SK-N-SH treated with all-trans-retinoic acid at 6 μM for 48 hours (cell line): Measurements from ENCODE around the gene RGS1.

Experiments
- ATAC-seq: fragments of 200-7000 bp; cut with Tn5 transposase; 3 replicates; pipeline ENCODE4 v1.9.1; 2020; ENCODE audit warnings: mild to moderate bottlenecking, moderate library complexity
- ARNTL ChIP-seq: fragments of 450-650 bp; formaldehyde crosslinking; IDR thresholded peaks from 2 replicates; pipeline ENCODE4 v1.5.0; 2020; ENCODE audit warnings: low read depth, mild to moderate bottlenecking, moderate library complexity, borderline replicate concordance
- BACH2 ChIP-seq: fragments of 250-450 bp; sonication (Bioruptor Pico); IDR thresholded peaks from 2 replicates; pipeline ENCODE4 v1.9.0; 2021; ENCODE audit warnings: mild to moderate bottlenecking, borderline replicate concordance
- CREB5 ChIP-seq: fragments of 250-450 bp; sonication (Bioruptor Pico); IDR thresholded peaks from 2 replicates; pipeline ENCODE4 v1.5.1; 2020; ENCODE audit warnings: low read depth, mild to moderate bottlenecking, moderate library complexity
- CSDC2 ChIP-seq: fragments of 250-450 bp; sonication (Bioruptor Pico); IDR thresholded peaks from 2 replicates; pipeline ENCODE4 v1.5.0; 2020; ENCODE audit warnings: mild to moderate bottlenecking, moderate library complexity
- ESRRG ChIP-seq: fragments of 250-450 bp; sonication (Bioruptor Pico); IDR thresholded peaks from 2 replicates; pipeline ENCODE4 v1.6.1; 2021; ENCODE audit warnings: mild to moderate bottlenecking
- GLIS3 ChIP-seq: fragments of 250-450 bp; sonication (Bioruptor Pico); IDR thresholded peaks from 2 replicates; pipeline ENCODE4 v1.5.0; 2020; ENCODE audit warnings: mild to moderate bottlenecking, moderate library complexity
- ISL1 ChIP-seq: fragments of 250-450 bp; sonication (Bioruptor Pico); IDR thresholded peaks from 2 replicates; pipeline ENCODE4 v2.1.2; 2022; ENCODE audit warnings: mild to moderate bottlenecking, moderate library complexity
- OSR1 ChIP-seq: fragments of 250-450 bp; sonication (Bioruptor Pico); IDR thresholded peaks from 2 replicates; pipeline ENCODE4 v1.8.0; 2022; ENCODE audit warnings: moderate library complexity, mild to moderate bottlenecking, inconsistent platforms
- PPARA ChIP-seq: fragments of 250-450 bp; sonication (Bioruptor Pico); IDR thresholded peaks from 2 replicates; pipeline ENCODE4 v1.5.0; 2020; ENCODE audit warnings: mild to moderate bottlenecking, borderline replicate concordance
- RARB ChIP-seq: fragments of 250-450 bp; sonication (Bioruptor Pico); IDR thresholded peaks from 2 replicates; pipeline ENCODE4 v1.8.0; 2021; ENCODE audit warnings: mild to moderate bottlenecking, moderate library complexity
- TCF4 ChIP-seq: fragments of 250-450 bp; sonication (Bioruptor Pico); IDR thresholded peaks from 2 replicates; pipeline ENCODE4 v1.8.0; 2021; ENCODE audit warnings: mild to moderate bottlenecking, moderate library complexity, borderline replicate concordance
- TOX ChIP-seq: fragments of 250-450 bp; sonication (Bioruptor Pico); IDR thresholded peaks from 2 replicates; pipeline ENCODE4 v1.8.0; 2021; ENCODE audit warnings: mild to moderate bottlenecking, moderate library complexity, borderline replicate concordance
- TSHZ2 ChIP-seq: fragments of 250-450 bp; sonication (Bioruptor Pico); IDR thresholded peaks from 2 replicates; pipeline ENCODE4 v1.5.0; 2020; ENCODE audit warnings: mild to moderate bottlenecking, moderate library complexity
- ZC3H10 ChIP-seq: fragments of 250-450 bp; sonication (Bioruptor Pico); IDR thresholded peaks from 2 replicates; pipeline ENCODE4 v1.5.1; 2021; ENCODE audit warnings: mild to moderate bottlenecking, moderate library complexity
- ZFP3 ChIP-seq: fragments of 250-450 bp; sonication (Bioruptor Pico); IDR thresholded peaks from 2 replicates; pipeline ENCODE4 v1.5.0; 2020; ENCODE audit warnings: mild to moderate bottlenecking, moderate library complexity
- ZFP30 ChIP-seq: fragments of 450-650 bp; formaldehyde crosslinking; IDR thresholded peaks from 2 replicates; pipeline ENCODE4 v1.5.0; 2022; ENCODE audit warnings: mild to moderate bottlenecking, moderate library complexity
- ZNF565 ChIP-seq: fragments of 450-650 bp; formaldehyde crosslinking; conservative IDR thresholded peaks from 2 replicates; pipeline ENCODE4 v1.5.0; 2020; ENCODE audit warnings: low read depth, mild to moderate bottlenecking, moderate library complexity
- ZNF70 ChIP-seq: fragments of 450-650 bp; formaldehyde crosslinking; IDR thresholded peaks from 2 replicates; pipeline ENCODE4 v1.5.0; 2020; ENCODE audit warnings: mild to moderate bottlenecking, moderate library complexity
- TF ChIP-seq, protein P1 (sequence below): fragments of 250-450 bp; sonication (Bioruptor Pico); IDR thresholded peaks from 2 replicates; pipeline ENCODE4 v1.8.0; 2020; ENCODE audit warnings: mild to moderate bottlenecking, moderate library complexity, borderline replicate concordance
- TF ChIP-seq, protein P2 (sequence below): fragments of 250-450 bp; sonication (Bioruptor Pico); IDR thresholded peaks from 2 replicates; pipeline ENCODE4 v1.5.1; 2021; ENCODE audit warnings: mild to moderate bottlenecking, moderate library complexity
- TF ChIP-seq, protein P3 (sequence below): fragments of 250-450 bp; sonication (Bioruptor Pico); IDR thresholded peaks from 2 replicates; pipeline ENCODE4 v1.8.0; 2021; ENCODE audit warnings: low read depth, mild to moderate bottlenecking, moderate library complexity, borderline replicate concordance

RGS1 gene

GRCh38 chr1:192615055-192615454 is 39.5 kb downstream of the RGS1 start (continued):
- TF ChIP-seq ZNF565 (CRISPR knock-in tag) (no peak), RARB (no peak), CSDC2 (CRISPR knock-in tag) (no peak), ZFP30 (CRISPR knock-in tag) (no peak), ZFP3 (CRISPR knock-in tag) (no peak), TCF4 (CRISPR knock-in tag) (no peak), ZNF70 (no peak)
- TF ChIP-seq, protein P1, sequence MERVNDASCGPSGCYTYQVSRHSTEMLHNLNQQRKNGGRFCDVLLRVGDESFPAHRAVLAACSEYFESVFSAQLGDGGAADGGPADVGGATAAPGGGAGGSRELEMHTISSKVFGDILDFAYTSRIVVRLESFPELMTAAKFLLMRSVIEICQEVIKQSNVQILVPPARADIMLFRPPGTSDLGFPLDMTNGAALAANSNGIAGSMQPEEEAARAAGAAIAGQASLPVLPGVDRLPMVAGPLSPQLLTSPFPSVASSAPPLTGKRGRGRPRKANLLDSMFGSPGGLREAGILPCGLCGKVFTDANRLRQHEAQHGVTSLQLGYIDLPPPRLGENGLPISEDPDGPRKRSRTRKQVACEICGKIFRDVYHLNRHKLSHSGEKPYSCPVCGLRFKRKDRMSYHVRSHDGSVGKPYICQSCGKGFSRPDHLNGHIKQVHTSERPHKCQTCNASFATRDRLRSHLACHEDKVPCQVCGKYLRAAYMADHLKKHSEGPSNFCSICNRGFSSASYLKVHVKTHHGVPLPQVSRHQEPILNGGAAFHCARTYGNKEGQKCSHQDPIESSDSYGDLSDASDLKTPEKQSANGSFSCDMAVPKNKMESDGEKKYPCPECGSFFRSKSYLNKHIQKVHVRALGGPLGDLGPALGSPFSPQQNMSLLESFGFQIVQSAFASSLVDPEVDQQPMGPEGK (CRISPR knock-in tag), result no peak
- TF ChIP-seq, protein P2, sequence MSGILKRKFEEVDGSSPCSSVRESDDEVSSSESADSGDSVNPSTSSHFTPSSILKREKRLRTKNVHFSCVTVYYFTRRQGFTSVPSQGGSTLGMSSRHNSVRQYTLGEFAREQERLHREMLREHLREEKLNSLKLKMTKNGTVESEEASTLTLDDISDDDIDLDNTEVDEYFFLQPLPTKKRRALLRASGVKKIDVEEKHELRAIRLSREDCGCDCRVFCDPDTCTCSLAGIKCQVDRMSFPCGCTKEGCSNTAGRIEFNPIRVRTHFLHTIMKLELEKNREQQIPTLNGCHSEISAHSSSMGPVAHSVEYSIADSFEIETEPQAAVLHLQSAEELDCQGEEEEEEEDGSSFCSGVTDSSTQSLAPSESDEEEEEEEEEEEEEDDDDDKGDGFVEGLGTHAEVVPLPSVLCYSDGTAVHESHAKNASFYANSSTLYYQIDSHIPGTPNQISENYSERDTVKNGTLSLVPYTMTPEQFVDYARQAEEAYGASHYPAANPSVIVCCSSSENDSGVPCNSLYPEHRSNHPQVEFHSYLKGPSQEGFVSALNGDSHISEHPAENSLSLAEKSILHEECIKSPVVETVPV (CRISPR knock-in tag), result no peak

- no peak for TF ChIP-seq ESRRG (CRISPR knock-in tag)
- TF ChIP-seq ARNTL (CRISPR knock-in tag), result no peak
- TF ChIP-seq, protein P2 (CRISPR knock-in tag), result no peak
- no peak for TF ChIP-seq ISL1
- no peak for TF ChIP-seq OSR1 (CRISPR knock-in tag)
- no peak for TF ChIP-seq ZC3H10 (CRISPR knock-in tag)
- TF ChIP-seq ZFP30 (CRISPR knock-in tag), result no peak
- TF ChIP-seq, protein P1 (CRISPR knock-in tag), result no peak
- no peak for TF ChIP-seq CSDC2 (CRISPR knock-in tag)
- no peak for TF ChIP-seq PPARA (CRISPR knock-in tag)
- TF ChIP-seq, protein P3, sequence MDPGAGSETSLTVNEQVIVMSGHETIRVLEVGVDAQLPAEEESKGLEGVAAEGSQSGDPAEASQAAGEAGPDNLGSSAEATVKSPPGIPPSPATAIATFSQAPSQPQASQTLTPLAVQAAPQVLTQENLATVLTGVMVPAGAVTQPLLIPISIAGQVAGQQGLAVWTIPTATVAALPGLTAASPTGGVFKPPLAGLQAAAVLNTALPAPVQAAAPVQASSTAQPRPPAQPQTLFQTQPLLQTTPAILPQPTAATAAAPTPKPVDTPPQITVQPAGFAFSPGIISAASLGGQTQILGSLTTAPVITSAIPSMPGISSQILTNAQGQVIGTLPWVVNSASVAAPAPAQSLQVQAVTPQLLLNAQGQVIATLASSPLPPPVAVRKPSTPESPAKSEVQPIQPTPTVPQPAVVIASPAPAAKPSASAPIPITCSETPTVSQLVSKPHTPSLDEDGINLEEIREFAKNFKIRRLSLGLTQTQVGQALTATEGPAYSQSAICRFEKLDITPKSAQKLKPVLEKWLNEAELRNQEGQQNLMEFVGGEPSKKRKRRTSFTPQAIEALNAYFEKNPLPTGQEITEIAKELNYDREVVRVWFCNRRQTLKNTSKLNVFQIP (CRISPR knock-in tag), result no peak
- TF ChIP-seq BACH2 (CRISPR knock-in tag), result no peak
- TF ChIP-seq TOX (CRISPR knock-in tag), result no peak
- TF ChIP-seq TCF4 (CRISPR knock-in tag), result no peak
- TF ChIP-seq CREB5 (CRISPR knock-in tag), result no peak
- TF ChIP-seq ZNF70, result no peak
- no peak for TF ChIP-seq ZFP3 (CRISPR knock-in tag)
- TF ChIP-seq GLIS3 (CRISPR knock-in tag), result no peak
- TF ChIP-seq ZNF565 (CRISPR knock-in tag), result no peak
- no peak for TF ChIP-seq TSHZ2 (CRISPR knock-in tag)
- TF ChIP-seq, all 23 proteins: peak for 0
- no peak for ATAC-seq
Measured at GRCh38 chr1:192620071-192620635, 44.6 kb downstream of the RGS1 start.
